Endothelial cell of umbilical vein (primary cell): ENCODE data around the gene SULT1C4.

Experiments used
- EZH2 ChIP-seq: IDR thresholded peaks from 2 replicates; pipeline ENCODE4 v1.6.1; 2012; ENCODE audit warnings: borderline replicate concordance, low read depth, mild to moderate bottlenecking, moderate library complexity, low read length, inconsistent platforms; ENCODE audit not compliant: severe bottlenecking
- GATA2 ChIP-seq: IDR thresholded peaks from 2 replicates; pipeline ENCODE4 v1.7.0; 2011; ENCODE audit warnings: low read depth, mild to moderate bottlenecking, moderate library complexity, mixed read lengths, low read length; ENCODE audit not compliant: insufficient read length, insufficient read depth
- POLR2A ChIP-seq: IDR thresholded peaks from 2 replicates; pipeline ENCODE4 v1.6.1; 2012; ENCODE audit warnings: low read depth, mild to moderate bottlenecking, control low read depth, low read length
- POLR2AphosphoS5 ChIP-seq: IDR thresholded peaks from 2 replicates; pipeline ENCODE4 v1.6.1; 2012; ENCODE audit warnings: low read depth, mild to moderate bottlenecking, control low read depth, low read length, moderate library complexity; ENCODE audit not compliant: insufficient read depth
- TF ChIP-seq, protein P1 (sequence below), 2 donors: IDR thresholded peaks; 1 replicate in 1 of 2; 2 replicates in 1 of 2; pipeline ENCODE4 v1.5.1; 2011; ENCODE audit warnings: low read length in 2 of 2, mild to moderate bottlenecking in 2 of 2, moderate library complexity in 2 of 2, control low read depth in 1 of 2, inconsistent platforms in 1 of 2, low read depth in 1 of 2; ENCODE audit not compliant: insufficient read depth in 1 of 2; ENCODE audit errors: extremely low read depth in 1 of 2

DNA sequence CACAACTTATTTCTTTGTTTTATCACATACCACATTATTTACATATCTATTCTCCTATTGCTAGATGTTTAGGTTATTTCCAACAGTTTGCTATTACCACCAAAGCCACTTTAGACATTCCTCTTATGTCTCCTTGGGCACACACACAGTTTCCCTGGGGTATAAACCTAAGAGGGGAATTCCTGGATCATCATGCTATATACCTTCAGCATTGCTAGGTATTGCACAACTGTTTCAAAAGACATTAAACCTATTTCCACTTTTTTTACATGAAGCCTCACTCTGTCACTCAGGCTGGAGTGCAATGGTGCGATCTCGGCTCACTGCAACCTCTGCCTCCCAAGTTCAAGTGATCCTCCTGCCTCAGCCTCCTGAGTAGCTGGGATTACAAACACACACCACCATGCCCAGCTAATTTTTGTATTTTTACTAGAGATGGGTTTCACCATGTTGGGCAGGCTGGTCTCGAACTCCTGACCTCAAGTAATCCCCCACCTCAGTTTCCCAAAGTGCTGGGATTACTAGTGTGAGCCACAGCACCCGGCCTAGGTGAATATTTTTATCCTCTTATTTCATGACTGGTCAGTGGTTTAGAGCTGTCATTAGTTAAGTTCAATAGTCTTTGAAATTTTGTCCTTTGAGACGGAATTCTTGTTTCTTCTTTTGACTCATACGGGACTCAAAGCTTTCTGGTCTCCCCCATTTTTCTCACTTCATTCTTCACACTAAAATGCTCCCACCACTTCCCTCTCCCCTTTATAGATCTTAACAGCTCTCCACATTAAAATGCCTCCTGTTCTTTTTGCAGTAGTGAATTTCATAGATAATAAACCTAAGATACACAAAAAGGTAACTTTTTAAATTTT, 30.3 kb downstream of the SULT1C4 start:
- TF ChIP-seq POLR2A (no peak), POLR2AphosphoS5 (no peak), EZH2 (no peak), GATA2 (no peak)
- TF ChIP-seq, protein P1, sequence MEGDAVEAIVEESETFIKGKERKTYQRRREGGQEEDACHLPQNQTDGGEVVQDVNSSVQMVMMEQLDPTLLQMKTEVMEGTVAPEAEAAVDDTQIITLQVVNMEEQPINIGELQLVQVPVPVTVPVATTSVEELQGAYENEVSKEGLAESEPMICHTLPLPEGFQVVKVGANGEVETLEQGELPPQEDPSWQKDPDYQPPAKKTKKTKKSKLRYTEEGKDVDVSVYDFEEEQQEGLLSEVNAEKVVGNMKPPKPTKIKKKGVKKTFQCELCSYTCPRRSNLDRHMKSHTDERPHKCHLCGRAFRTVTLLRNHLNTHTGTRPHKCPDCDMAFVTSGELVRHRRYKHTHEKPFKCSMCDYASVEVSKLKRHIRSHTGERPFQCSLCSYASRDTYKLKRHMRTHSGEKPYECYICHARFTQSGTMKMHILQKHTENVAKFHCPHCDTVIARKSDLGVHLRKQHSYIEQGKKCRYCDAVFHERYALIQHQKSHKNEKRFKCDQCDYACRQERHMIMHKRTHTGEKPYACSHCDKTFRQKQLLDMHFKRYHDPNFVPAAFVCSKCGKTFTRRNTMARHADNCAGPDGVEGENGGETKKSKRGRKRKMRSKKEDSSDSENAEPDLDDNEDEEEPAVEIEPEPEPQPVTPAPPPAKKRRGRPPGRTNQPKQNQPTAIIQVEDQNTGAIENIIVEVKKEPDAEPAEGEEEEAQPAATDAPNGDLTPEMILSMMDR (IDR thresholded peaks at IDR 0.05; ENCODE audit: extremely low read depth in 1 of 2, insufficient read depth in 1 of 2, low read depth in 1 of 2, low read length in 2 of 2), result no peak
